ENCODE data around the gene IL17RC.

The IL17RC gene

DNA sequence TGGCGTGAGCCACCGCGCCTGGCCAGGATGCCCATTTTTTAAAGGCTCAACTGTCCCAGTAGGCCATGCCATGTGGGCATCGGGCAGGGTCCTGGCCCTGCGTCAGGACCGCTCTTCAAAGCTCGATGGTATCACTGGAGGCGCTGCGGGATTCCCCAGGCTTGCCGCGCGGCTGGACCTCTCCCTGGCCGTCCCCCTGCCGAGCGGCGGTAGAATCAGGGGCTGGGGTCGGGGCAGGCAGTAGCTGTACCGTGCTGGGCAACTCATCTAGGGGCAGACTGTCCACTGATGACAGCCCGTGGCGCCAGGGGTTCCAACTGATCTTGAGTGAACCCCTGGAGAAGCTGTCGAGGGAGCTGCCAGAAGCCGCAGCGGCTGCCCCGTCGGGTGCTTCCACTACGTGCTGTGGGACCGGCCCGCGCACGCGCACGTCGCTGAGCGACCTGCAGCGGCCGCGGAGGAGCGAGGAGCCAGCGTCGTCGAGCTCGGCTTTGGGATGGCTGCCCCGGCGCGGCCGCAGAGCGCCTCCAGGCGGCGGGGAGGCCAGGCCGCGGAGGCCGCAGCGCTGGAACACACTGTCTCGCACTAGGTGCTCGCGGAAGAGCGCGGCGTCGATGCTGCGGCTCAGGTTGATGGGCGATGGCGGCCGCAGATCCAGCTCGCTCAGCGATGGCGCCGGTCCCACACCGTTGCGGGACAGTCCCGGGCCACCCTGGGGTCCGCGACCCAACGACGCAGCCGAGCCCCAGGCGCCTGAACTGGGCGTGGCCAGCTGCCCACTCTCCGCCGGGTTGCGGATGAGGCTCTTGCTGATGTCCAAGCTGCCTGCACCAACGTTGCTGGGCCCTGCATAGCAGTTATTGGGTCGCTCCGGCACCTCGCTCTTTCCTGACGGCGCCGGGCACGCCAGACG lies 29.5 kb downstream of the IL17RC start:
- DNase-seq = peak; percentile 71 to 92 (median 77)

DNA sequence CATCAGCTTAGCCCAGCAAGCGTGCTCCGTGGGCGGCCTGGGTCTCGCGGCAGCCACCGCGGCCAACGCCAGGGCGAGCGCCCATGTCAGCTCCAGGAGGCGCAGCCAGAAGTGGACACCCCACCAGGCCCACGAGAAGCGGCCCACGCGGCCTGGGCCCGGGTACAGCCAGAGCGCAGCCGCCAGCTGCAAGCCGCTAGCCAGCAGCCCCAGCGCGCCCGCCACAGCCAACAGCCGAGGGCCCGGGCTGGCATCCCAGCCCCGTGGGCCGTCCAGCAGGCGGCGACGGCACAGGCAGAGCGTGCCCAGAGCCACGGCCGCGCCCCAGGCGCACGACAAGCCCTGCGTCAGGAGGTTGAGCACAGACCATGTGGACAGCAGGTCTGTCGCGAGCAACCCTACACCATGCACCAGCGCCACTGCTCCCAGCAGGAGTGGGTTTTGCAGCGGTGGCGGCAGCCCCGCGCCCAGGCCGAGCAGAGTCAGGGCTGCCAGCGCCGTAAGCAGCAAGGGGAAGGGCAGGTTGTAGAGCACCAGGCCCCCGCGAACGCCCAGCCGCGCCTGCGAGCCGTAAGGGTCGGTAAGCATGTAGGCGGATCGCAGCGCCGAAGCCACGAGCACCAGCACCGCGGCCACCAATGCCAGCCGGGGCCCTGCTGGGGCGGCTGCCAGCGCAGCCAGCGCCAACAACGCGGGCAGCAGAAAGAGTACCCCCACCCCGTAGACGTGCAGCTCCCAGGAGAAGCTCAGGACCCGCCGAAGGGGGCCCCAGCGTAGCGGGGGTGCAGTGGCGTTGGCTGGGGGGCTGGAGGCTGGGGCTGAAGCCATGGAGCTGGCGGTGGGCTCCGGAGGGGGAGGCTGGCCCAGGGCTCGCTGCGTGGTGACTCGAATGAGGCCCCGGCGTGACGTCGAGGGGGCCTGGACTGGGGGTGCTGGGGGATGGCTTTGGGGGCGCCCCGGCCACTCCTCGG lies 30.4 kb downstream of the IL17RC start:
- DNase-seq = no peak

DNA sequence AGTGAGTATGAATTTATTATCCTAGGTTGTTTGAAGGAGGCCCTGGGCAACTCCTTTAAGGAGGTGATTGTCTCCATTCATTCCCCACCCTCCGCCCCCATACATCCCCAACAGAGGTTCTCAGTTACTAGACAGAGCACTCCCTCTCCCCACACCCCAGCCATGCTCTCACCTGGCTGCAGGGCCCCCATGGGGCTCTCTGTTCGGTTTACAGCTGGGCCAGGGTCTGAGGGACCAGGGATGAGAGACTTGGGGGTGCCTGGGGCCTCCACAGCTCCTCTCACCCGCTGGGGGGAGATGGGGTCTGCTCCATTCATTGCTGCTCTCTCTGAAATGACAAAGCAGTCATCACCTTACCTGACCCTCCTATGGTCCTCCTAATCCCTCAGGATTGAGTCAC lies 31.7 kb downstream of the IL17RC start:
- no peak for DNase-seq

DNA sequence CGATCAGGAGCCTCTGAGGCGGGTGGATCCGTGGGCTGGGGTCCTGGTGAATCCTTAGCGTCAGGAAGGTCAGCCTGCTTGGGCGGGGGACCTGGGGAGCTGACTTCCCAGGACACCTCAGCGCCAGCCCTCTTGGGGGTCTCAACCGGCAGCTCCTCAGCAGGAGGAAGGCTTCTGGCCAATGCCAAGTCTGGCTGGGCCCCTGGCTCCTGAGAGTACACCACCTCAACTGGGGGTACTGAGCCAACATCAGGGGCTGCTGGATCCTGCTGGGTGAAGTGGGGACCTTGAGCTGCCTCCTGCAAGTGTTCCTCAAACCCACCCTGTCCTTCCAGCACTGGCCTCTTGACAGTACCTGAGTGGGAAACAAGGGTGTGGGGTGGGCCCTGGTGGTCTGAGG lies 32.2 kb downstream of the IL17RC start:
- DNase-seq = no peak

DNA sequence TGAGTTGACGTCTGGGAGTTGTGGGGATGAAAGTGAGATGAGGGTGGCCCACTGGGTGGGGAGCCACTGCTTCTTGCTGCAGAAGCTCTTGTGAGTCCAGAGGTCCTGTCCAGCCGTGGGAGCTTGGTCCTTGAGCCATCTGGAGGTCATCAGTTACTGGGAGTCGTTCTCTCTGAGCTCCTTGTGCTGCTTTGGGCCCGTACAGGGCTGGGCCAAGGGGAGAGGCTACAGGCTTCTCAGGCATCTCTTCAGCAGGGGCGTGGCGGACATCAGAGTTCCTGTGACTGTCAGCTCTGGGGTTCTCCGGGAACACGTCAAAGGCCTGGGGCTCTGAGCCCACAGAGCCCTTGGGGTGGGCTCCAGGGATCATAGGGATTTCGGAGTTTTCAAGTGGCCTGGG lies 32.7 kb downstream of the IL17RC start:
- no peak for DNase-seq

DNA sequence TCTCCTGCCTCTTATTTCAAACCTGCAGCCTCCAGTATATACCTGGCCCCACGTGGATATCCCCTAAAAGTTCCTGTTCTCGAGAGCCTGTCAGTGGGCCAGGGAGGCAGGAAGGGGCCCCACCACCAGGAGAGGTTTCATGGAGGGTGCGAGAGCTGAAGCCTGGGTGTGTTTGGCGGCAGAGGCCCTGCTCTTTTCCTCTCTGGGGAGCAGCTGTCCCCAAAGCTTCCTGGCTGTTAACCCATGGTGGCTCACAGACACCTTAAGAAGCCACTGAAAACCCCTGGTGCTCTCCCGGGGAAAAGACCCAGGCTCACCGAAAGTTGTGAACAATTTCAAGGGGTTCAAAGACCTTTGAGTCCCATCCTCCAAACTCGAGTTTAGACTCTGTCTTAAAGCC lies 34.2 kb downstream of the IL17RC start:
- no peak for DNase-seq

DNA sequence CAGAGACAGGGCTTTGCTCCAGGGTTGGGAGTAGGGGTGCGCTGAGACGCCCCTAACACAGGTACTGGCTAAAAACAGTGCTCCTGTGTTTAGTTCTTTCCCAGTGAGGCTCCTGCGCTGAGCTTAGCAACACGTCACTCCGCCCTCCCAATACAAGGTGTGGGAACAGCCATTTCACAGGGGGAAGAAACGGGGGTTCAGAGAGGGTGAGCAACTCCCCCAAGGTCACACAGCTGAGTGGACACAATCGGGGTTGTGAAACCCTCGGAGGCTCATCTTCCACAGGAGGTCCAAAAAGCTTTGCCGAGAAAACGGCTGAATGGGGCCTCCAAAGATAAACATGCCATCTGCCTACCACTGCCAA lies 34.7 kb downstream of the IL17RC start:
- DNase-seq = no peak

DNA sequence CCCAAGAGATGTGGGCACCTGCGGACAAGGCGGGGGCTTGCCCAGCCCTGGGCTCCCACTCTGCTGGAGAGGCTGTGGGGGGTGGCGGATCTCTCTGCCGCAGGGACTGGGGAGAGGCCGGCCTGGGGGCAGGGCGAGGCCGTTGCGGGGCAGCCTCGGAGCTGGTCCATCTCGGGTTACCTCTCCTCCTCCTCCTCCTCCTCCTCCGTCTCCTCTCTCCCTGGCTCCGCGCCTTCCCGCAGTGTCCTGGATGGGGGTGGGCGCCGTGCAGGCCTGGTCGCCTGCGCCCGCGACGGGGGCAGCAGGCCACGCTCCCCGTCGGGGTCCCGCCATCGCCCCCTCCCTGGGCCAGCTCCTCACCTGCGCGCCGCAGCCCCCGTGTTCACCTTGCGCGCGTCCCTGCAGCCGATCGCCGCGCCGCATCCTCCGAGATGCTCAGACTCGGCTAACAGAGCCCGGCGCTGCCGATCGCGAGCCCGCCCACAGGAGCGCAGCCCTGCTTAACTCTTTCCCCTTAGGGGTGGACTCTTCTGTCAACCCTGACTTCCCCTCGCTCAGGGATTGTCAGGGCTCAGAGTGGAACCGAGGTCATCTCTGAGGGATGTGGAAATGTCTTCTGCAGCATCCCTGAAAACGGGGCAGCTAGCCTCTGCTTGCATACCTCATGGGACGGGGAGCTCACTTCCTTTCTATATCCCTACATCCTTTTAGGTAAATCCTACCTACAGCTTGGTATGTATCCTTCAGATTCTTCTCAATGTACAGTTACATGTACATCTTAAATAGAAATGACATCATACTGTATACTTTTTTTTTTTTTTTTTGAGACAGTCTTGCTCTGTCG lies 35.3 kb downstream of the IL17RC start, which contains the start of gene PRRT3:
Gene PRRT3, minus strand, starts transcription at position 447 of the 844 bp plus-strand sequence. CDS start 2,293 bp downstream, outside the sequence.
- peak in 4 of 5 experiments; percentile 24 to 75 (median 39) for DNase-seq

DNA sequence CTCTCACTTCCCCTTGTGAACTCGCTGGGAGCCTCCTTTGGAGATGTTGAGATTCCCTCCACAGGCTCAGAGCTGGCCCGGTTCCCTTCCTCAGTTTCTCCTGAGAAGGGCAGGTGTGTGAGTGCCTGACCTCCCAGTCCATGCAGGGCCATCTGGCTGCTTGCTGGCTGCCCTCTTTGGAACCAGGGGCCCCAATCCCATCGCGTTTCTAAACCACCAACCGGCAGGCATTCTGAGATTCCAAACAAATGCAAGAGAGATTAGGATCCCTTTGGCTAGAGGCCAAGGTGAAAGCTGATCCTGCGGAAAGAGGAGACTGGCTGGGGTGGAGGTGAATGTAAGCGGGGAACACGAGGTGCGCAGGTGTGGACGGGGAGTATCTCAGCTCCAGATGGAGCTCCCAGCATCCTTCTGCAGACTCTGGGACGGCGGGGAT lies 38.2 kb downstream of the IL17RC start:
- DNase-seq = no peak

DNA sequence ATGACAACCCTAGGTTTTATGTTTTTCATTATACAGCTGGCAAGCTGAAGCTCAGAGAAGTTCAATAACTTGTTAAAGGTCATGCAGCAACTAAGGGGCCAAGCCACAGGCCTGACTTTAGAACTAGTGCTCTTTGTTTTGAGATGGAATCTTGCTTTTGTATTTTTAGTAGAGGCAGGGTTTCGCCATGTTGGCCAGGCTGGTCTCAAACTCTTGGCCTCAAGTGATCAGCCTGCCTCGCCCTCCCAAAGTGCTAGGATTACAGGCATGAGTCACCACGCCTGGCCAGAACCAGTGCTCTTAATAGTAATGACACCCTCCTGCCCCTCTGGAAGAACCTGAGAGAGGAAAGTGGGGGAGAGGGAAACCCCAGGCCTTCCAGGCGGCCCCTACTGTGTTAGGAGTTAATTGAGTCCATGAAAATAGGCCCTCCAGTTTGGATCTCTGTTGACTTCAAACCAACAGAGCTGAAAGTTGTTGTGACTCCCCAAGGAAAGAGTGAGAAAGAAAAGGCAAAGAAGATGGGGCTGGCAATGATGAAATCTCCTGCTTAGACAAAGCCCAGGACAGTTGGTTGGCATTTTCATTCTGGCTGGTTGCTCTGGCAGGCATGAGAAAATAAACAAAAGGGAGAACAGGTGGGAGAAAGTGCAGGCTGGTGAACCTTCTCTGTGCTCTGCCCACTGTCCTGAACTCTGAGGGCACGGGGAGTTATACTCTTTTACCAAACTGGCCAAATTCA lies 38.9 kb downstream of the IL17RC start:
- no peak for DNase-seq

DNA sequence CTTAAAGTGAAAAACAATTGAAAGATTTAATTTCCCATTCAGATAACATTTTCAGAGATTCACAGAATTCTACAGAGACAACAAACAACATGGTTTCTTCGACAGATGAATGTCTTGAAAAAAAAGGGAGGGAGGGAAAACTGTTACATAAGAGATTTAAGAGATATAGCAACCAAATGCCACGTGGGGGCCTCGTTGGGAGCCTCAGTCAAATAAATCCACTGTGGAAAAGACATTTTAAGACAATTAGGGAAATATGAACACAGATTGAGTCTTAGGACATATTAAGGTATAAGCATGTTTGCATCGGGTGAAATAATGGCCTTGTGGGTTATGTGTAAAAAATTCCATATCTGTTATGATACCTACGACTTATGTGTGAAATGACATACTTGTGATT lies 40.3 kb downstream of the IL17RC start:
- no peak for DNase-seq

DNA sequence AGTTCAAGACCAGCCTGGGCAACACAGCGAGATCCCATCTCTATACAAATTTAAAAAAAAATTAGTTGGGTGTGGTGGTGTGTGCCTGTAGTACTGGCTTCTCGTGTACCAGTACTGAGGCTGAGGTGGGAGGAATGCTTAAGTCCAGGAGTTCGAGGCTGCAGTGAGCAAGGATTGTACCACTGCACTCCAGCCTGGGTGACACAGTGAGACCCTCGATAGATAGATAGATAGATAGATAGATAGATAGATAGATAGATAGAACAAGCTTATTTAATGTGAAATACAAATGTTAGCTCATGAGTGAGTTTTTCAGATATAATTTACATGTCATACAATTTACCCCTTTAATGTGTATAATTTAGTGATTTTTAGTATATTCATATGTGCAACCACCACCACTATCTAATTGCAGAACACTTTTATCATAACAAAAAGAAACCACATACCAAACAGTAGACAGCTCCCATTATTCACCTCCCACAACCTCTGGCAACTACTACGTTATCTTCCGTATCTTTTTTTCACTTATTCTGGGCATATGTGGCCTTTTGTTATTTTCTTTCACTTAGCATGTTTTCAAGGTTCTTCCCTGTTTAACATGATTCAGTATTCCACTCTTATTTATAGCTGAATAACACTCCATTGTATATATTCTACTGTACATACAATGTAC lies 48.4 kb downstream of the IL17RC start:
- no peak for DNase-seq

DNA sequence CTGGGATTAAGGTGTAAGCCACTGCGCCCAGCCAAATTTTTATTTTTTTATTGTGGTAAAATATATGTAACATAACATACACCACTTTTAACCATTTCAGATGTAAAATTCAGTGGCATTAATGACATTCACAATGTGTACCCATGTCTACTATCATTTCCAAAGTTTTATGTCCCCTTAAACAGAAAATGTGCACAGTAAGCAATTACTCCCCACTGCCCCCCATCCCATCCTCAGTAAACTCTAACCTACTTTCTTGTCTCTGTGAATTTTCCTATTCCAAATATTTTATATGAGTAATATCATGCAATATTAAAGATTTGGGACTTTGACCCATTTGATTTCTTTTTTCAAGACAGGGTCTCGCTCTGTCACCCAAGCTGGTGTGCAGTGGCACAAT lies 49.9 kb downstream of the IL17RC start:
- DNase-seq = no peak

DNA sequence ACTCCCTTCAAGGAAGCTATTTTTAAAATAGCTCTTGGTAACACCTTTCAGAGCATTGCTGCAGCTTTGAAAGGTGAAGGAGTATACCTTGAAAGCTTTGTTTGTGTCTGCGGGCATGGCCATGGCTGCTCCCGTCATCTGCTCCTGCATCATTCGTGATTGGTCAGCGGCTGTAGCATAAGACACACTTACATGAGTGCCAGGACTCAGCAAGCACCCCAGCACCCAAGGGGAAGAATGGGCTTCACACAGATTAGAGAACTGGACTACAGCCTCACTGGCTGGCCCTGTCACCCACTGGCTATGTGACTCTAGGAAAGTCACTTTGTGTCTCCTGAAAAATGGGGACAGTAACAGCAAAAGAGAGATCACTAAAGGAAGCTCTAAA lies 52.7 kb downstream of the IL17RC start:
- DNase-seq = no peak

DNA sequence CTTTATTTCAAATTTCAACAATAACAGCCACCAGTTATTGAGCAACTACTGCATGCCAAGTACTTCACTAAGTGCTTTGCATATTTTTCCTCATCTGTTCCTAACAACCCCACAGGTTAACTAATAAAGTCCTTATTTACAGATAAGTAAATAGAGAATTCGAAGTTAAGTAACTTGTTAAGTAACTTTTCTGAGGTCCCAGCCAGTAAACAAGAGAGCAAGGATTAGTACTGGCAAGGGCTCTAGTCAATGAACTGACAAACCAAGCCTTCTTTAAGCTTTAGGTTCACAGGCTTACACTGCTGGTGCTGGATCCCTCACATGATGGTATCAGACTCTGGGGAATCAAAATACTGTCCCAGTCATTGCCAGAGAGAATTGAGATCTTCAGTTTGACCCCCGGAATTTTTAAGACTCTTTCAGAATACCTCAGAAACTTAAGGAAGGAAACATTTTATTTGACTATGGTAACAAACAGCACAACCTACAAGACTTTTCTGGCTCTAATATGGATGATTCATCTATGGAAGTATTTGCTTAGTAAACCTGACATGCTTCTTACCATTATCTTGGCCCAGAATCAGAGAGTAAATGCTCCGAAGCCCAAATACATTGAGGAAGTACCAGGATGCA lies 53.2 kb downstream of the IL17RC start:
- no peak for DNase-seq

DNA sequence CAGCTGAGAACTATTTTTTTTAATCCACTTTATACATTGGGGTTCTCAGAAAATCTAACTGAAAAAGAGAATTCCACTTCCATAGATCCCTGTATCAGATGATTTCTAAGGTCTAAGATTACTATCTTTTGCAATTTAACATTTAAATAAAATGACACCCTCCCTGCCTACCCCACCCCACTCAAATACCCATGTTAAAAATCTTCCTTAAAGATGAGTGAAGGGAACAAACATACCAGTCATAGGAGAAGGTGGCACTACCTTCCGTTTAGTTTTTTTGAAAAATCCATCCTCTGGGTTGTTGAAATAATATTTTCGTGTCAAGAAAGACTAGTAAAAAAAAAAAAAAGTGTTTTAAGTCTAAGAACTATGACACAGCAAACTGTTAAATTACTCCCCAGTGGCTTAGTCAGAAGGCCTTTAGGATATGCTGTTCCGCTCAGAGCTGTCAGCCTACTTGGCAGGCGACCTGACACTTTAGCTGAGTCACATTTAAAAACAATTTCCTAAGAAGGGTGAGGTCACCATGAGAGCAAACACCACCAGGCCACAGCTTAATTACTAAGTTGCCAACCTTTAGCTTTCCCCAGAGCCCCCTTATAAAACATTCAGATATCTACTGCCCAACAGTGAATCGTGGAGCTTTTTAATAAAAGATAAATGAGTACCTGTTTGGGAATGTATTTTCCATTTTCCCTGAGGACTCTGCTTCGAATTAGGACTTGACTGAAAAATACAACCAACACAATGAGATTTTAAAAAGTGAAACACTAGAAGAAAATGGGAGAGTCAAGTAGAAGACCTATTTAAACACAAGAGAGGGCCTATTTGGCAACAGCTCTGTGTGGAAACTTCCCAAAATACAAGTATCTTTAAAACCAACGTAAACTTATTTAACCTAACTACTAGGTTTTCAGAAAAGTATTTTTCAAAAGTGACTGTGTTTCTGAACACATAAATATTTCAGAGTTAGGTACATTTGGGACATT lies 60.1 kb downstream of the IL17RC start:
- peak in 1 of 5 experiments; percentile 89 for DNase-seq

DNA sequence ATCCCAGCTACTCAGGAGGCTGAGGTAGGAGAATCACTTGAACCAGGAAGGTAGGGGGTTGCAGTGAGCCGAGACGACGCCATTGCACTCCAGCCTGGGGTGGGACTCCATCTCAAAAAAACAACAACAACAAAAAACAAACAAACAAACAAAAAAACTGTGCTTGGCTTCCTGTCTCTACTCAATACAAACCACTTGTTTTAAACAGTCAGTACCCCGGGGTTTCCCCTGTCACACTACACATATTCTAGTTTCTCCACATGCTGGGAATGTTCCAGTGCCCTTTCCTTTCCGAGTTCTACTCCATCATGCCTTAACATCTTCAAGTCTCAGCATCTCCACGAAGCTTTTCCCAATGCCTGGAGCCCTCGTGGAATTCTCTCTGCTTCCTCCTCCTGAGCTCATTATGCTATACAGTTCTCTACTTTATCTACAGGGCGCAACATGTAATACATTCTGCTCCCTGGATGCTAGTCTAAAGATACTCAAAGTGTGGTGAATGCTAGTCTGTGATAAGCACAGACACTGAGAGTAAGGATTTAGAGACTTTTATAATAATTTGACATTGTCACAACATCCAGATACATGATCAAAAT lies 61.9 kb downstream of the IL17RC start:
- DNase-seq = no peak

DNA sequence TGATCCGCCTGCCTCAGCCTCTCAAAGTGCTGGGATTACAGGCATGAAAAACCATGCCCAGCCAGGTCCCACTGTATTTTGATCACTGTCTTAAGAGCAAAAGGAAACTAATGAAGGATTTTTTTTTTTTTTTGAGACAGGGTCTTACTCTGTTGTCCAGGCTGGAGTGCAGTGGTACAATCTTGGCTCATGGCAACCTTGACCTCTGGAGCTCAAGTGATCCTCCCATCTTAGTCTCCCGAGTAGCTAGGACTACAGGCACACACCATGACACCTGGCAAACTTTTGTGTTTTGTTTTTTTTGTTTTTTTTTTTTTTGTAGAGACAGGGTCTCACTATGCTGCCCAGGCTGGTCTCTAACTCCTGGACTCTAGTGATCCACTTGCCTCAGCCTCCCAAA lies 63.4 kb downstream of the IL17RC start:
- DNase-seq = no peak
